Measurements from ENCODE around the gene ANKRD37. TPM values are rescaled to one million over a fixed set of nuclear protein-coding genes. Genes with fewer than 3 reads are reported as not detected.

ANKRD37 gene
- total RNA-seq, 1 donor from 2014 or later, result 23.4 TPM

DNA sequence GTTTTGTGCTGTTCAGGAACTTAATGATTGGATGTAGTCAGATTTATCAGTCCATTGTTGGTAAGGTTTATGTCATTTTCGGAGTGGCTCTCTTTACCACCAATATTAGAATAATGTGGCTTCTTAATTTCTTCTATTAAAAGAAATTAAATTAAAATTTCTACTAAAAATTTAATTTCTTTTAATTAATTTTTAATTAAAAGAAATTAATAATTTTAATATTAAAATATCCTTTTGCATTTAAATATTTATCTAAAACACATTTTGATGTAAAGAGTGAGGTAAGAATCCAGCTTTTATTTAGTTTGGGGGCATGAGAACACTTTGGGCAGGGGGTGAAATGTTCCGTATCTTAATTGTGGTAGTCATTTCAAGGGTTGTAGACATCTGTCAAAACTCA lies 44.8 kb downstream of the ANKRD37 start:
- H3K27ac Mint-ChIP-seq, result no peak overlapping the region
- H3K4me1 Mint-ChIP-seq (ENCODE audit: low read depth), result no peaks in the 10 kb centered on the region
- H3K9me3 Mint-ChIP-seq, result no peaks in the 10 kb centered on the region
- H3K36me3 Mint-ChIP-seq (ENCODE audit: low read depth), result no peaks in the 10 kb centered on the region
- intact Hi-C loops (cut with micrococcal nuclease), result no loop called here
- peaks cover 2% of the 10 kb centered on the region for H3K27me3 Mint-ChIP-seq (ENCODE audit: low read depth)
- H3K4me3 Mint-ChIP-seq (ENCODE audit: low read depth), result no peak overlapping the region
- DNase-seq (ENCODE audit: low spot score), result no peak

DNA sequence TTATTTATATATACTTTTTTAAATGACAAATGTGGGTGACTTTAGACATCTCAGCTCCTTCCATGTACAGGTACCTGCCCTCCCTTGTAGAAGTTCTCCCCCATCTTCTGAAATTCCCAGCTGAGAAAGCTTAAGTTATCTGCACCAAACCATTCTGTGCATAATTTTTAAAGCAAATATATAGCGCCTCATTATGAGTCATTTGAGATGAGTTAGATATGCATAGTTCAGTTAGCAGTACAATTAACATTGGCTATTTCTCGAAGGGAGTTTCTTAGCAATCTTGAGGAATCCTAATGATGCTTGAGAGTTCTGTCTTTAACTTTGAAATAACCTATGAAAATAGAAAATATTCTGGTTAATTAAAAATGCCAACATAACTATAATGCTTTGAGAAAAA lies 48.6 kb downstream of the ANKRD37 start:
- intact Hi-C loops (cut with micrococcal nuclease), result no loop called here
- no peaks in the 10 kb centered on the region for H3K9me3 Mint-ChIP-seq
- H3K4me1 Mint-ChIP-seq (ENCODE audit: low read depth), result no peaks in the 10 kb centered on the region
- no peak overlapping the region for H3K27ac Mint-ChIP-seq
- no peaks in the 10 kb centered on the region for H3K36me3 Mint-ChIP-seq (ENCODE audit: low read depth)
- DNase-seq (ENCODE audit: low spot score), result no peak
- H3K27me3 Mint-ChIP-seq (ENCODE audit: low read depth), result peaks cover 4% of the 10 kb centered on the region
- no peak overlapping the region for H3K4me3 Mint-ChIP-seq (ENCODE audit: low read depth)

Other genes starting within 250 kb of the ANKRD37 start
- 44.1 and 46.9 TPM in 2 replicates for gene CFAP97, start 192.8 kb upstream of the ANKRD37 start, total RNA-seq
- 24.1 and 25.0 TPM in 2 replicates for gene SNX25, start 187.2 kb upstream of the ANKRD37 start, total RNA-seq
- gene LRP2BP, start 917 bp upstream of the ANKRD37 start, total RNA-seq, result 0.55 and 0.67 TPM in 2 replicates
- gene UFSP2, start 29.1 kb downstream of the ANKRD37 start, total RNA-seq, result 26.4 and 34.5 TPM in 2 replicates
- gene CCDC110, start 74.9 kb downstream of the ANKRD37 start, total RNA-seq, result not detected in 2 replicates
- 2.5 and 3.2 TPM in 2 replicates for gene PDLIM3, start 138.7 kb downstream of the ANKRD37 start, total RNA-seq